ENCODE data around the gene GFRA4. TPM values are rescaled to one million over a fixed set of nuclear protein-coding genes. Genes with fewer than 3 reads are reported as not detected.

The GFRA4 gene
- total RNA-seq, 1 donor from 2014 or later: not detected

DNA sequence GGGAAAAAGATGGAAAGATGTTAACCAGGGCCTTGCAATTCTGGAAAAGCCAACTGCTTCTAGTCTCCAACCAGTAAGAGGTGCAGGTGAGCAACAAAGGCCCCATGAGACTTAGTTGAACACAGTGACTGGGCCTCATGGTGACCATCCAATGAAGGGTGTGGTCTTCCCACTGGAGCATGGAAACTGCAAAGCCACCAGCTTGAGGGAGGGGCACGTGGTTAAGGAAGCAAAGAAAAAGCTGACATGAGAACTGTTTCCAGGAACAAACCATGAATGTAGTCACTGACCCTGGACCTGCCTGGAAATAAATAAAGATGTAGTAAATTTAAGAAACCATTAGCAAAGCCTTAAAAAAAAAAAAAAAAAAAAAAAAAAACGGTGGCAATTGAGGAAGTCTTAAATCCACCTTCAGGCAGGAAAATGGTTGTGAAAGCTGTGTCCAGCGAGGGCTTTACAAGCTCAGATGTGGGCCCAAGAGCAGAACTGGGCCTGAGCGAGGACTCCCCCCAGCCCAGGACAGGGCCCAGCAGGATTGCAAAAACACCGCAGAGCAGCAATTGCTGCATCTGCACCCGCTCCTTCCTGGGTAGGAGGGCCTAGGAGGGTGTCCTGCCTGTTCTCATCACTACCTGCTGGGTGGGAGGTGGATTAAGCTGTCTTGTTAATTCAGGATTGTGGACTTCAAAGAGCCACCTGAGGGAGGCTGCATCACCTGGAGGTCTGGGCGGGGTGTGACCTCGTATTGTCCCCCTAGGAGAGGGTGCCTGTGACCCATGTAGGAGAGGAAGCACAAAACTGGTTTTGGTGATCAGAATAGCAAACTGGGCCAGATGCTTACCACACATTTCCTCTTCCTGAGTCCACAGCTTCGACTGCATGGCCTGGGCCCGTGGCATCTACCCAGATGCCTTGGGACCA, 10.3 kb downstream of the GFRA4 start:
- ATAC-seq (peak; percentile 19), DNase-seq (peak; percentile 42)
- Histone ChIP-seq H3K27ac (no peak overlapping the region), H3K27me3 (no peaks in the 10 kb centered on the region), H3K36me3 (peaks cover 24% of the 10 kb centered on the region), H3K4me3 (no peak overlapping the region), H3K4me1 (no peaks in the 10 kb centered on the region), H3K9me3 (peaks cover 3% of the 10 kb centered on the region)
- TF ChIP-seq, protein P1, sequence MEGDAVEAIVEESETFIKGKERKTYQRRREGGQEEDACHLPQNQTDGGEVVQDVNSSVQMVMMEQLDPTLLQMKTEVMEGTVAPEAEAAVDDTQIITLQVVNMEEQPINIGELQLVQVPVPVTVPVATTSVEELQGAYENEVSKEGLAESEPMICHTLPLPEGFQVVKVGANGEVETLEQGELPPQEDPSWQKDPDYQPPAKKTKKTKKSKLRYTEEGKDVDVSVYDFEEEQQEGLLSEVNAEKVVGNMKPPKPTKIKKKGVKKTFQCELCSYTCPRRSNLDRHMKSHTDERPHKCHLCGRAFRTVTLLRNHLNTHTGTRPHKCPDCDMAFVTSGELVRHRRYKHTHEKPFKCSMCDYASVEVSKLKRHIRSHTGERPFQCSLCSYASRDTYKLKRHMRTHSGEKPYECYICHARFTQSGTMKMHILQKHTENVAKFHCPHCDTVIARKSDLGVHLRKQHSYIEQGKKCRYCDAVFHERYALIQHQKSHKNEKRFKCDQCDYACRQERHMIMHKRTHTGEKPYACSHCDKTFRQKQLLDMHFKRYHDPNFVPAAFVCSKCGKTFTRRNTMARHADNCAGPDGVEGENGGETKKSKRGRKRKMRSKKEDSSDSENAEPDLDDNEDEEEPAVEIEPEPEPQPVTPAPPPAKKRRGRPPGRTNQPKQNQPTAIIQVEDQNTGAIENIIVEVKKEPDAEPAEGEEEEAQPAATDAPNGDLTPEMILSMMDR (IDR thresholded peaks at IDR 0.05): no peak
- intact Hi-C loops (cut with DNase I): no loop called here

DNA sequence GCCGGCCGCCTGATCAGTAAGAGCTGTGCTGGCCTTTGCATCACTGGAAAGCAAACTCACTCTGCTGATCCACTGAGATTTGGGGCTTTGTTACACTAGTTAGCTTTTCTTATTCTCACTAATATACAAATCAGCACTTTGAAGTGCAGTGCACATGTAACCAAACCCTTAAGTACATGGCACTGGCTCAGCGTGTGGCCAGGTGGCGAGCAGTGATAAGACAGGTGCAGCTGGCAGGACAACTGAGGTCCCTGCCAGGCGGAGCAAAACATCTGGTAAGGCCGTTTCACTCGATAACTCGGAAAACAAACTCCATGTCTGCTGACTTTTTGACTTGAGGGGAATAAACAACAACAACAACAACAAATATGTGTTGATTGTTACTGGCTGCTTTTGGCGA, 11.0 kb downstream of the GFRA4 start:
- peaks cover 30% of the 10 kb centered on the region for H3K36me3 ChIP-seq
- no peaks in the 10 kb centered on the region for H3K4me1 ChIP-seq
- TF ChIP-seq, protein P1 (IDR thresholded peaks at IDR 0.05): no peak
- no peak overlapping the region for H3K27ac ChIP-seq
- DNase-seq (peak; percentile 50), ATAC-seq (no peak)
- H3K4me3 ChIP-seq: no peak overlapping the region
- peaks cover 3% of the 10 kb centered on the region for H3K9me3 ChIP-seq
- intact Hi-C loops (cut with DNase I): no loop called here
- H3K27me3 ChIP-seq: no peaks in the 10 kb centered on the region

DNA sequence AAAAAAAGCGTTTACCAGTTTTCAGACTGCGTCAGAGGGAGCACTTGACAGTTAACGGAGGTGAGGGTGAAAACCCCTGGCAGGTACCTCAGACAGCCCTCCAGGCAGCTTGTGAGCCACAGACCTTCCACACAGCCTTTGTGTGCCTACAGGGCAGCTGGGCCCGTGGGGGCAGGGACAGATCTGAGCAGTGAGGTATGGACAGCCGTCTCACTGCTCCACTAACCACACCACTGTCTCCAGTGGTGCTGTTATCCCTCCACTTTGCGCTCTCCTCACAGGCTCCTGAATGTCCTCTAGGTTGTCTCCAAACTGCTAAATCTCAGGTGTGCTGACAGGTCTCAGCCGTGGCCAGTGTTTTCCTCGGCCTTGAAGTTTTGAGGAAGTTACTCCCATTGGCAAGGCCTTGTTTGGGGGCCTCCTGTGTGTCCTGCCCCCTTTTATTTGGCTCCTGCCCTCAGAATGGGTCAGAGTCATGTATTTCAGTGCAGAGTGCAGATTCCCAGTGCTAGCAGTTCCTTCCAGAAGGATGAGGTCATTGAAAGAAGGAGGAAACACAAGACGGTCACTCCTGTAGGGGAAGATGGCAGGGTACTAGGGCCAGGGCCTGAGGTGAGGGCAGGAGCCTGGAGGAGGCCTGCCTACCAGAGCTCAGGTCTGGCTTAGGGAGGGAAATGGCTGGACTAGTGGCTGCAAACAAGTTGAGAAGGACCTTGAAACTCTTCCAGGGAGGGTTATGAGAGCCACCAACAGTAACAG, 11.8 kb downstream of the GFRA4 start:
- Histone ChIP-seq H3K9me3 (peaks cover 3% of the 10 kb centered on the region), H3K27ac (no peak overlapping the region), H3K27me3 (no peaks in the 10 kb centered on the region), H3K36me3 (peaks cover 38% of the 10 kb centered on the region), H3K4me1 (no peaks in the 10 kb centered on the region), H3K4me3 (no peak overlapping the region)
- ATAC-seq: no peak
- intact Hi-C loops (cut with DNase I): no loop called here
- no peak for DNase-seq
- TF ChIP-seq, protein P1 (IDR thresholded peaks at IDR 0.05): no peak

GRCh38 chr20:3648951-3649350, 14.2 kb downstream of the GFRA4 start:
- no peaks in the 10 kb centered on the region for H3K27me3 ChIP-seq
- H3K36me3 ChIP-seq: peaks cover 62% of the 10 kb centered on the region
- no peaks in the 10 kb centered on the region for H3K4me1 ChIP-seq
- no peak overlapping the region for H3K27ac ChIP-seq
- intact Hi-C loops (cut with DNase I): no loop called here
- TF ChIP-seq, protein P1 (IDR thresholded peaks at IDR 0.05): no peak
- DNase-seq (no peak), ATAC-seq (no peak)
- H3K4me3 ChIP-seq: no peak overlapping the region
- H3K9me3 ChIP-seq: peaks cover 3% of the 10 kb centered on the region

DNA sequence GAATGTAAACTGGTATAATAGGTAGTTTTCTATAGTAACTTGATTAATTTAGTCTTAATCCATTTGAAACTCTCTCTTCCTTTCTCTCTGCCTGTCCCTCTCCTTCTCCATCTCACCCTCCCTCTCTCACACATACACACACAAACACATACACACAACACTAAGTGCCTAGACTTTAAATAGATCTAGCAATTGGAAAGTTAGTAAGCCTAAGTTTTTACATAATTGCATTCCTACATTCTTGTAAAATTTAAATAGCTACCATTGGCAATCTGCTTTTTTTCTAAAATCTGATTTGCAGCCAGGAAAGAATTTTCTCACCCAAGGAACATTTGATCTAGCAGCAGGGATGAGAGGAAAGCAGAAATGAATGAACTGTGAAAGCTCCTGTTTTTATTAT, 15.7 kb downstream of the GFRA4 start:
- Histone ChIP-seq H3K9me3 (no peaks in the 10 kb centered on the region), H3K27ac (no peak overlapping the region), H3K4me3 (no peak overlapping the region), H3K36me3 (peaks cover 75% of the 10 kb centered on the region), H3K27me3 (no peaks in the 10 kb centered on the region), H3K4me1 (no peaks in the 10 kb centered on the region)
- ATAC-seq: no peak
- TF ChIP-seq, protein P1 (IDR thresholded peaks at IDR 0.05): no peak
- intact Hi-C loops (cut with DNase I): no loop called here
- DNase-seq: no peak

All from upper lobe of right lung (tissue), 1 donor.